Measurements from ENCODE around the gene SLC7A6OS. TPM values are rescaled to one million over a fixed set of nuclear protein-coding genes. Genes with fewer than 3 reads are reported as not detected.

Gene SLC7A6OS
- total RNA-seq, 1 donor from 2014 or later, result 12.3 TPM

- DNase-seq, result no peak
Observed at GRCh38 chr16:68344252-68344651, 33.5 kb upstream of the SLC7A6OS start.

GRCh38 chr16:68343137-68343536 lies 32.4 kb upstream of the SLC7A6OS start:
- DNase-seq, result no peak

GRCh38 chr16:68342620-68343019 lies 31.9 kb upstream of the SLC7A6OS start:
- no peak for DNase-seq

GRCh38 chr16:68339214-68339613 lies 28.5 kb upstream of the SLC7A6OS start:
- DNase-seq, result no peak

GRCh38 chr16:68338326-68339119 lies 27.8 kb upstream of the SLC7A6OS start:
- DNase-seq, result no peak

- DNase-seq, result no peak
Observed at GRCh38 chr16:68335175-68335574, 24.4 kb upstream of the SLC7A6OS start.

GRCh38 chr16:68332411-68333121 lies 21.8 kb upstream of the SLC7A6OS start:
- peak; percentile 38 for DNase-seq

GRCh38 chr16:68331879-68332410 lies 21.2 kb upstream of the SLC7A6OS start:
- DNase-seq, result no peak

GRCh38 chr16:68328860-68329390 lies 18.2 kb upstream of the SLC7A6OS start:
- DNase-seq, result no peak

GRCh38 chr16:68328151-68328859 lies 17.6 kb upstream of the SLC7A6OS start:
- DNase-seq, result peak; percentile 71

- DNase-seq, result no peak
Observed at GRCh38 chr16:68324780-68325357, 14.1 kb upstream of the SLC7A6OS start.

- DNase-seq, result no peak
Observed at GRCh38 chr16:68324336-68324735, 13.6 kb upstream of the SLC7A6OS start.

GRCh38 chr16:68319185-68319908 lies 8.6 kb upstream of the SLC7A6OS start:
- DNase-seq, result no peak

GRCh38 chr16:68313116-68313515 lies 2.4 kb upstream of the SLC7A6OS start:
- DNase-seq, result no peak

- no peak for DNase-seq
Observed at GRCh38 chr16:68310437-68310773, 341 bp downstream of the SLC7A6OS start.

- DNase-seq, result no peak
Observed at GRCh38 chr16:68309799-68310198, 947 bp downstream of the SLC7A6OS start.

- no peak for DNase-seq
Observed at GRCh38 chr16:68306633-68307032, 4.1 kb downstream of the SLC7A6OS start.

- DNase-seq, result no peak
Observed at GRCh38 chr16:68300734-68301459, 9.8 kb downstream of the SLC7A6OS start.

GRCh38 chr16:68299571-68300453 lies 10.9 kb downstream of the SLC7A6OS start:
- DNase-seq, result no peak
